ENCODE results near the gene NAP1L4.

NAP1L4 gene

GRCh38 chr11:2929531-2929949 lies 62.6 kb downstream of the NAP1L4 start:
- no peak for TF ChIP-seq CTCF (IDR thresholded peaks at IDR 0.05; ENCODE audit: low read depth, low read length)
- peak; percentile 76 to 78 for DNase-seq (ENCODE audit: low read depth in 2 of 2)
- peak overlapping the region; percentile 48 to 77 for H3K4me3 ChIP-seq (replicated peaks in 1 of 2; ENCODE audit: low read depth in 2 of 2, low read length in 2 of 2)

GRCh38 chr11:2928605-2929530 lies 63.3 kb downstream of the NAP1L4 start, which contains the start of gene PHLDA2:
Gene PHLDA2, minus strand, starts transcription at chr11:2929420. Its CDS starts 56 bp downstream, at chr11:2929364.
- TF ChIP-seq CTCF (IDR thresholded peaks at IDR 0.05; ENCODE audit: low read depth, low read length) = no peak
- peak; percentile 74 to 82 for DNase-seq (ENCODE audit: low read depth in 2 of 2)
- peak within 1 kb of the TSS; percentile 72 to 77 for H3K4me3 ChIP-seq (replicated peaks in 1 of 2; ENCODE audit: low read depth in 2 of 2, low read length in 2 of 2)

GRCh38 chr11:2927851-2928604 lies 64.1 kb downstream of the NAP1L4 start:
- peak; percentile 33 to 55 for DNase-seq (ENCODE audit: low read depth in 2 of 2)
- peak overlapping the region; percentile 72 to 77 for H3K4me3 ChIP-seq (replicated peaks in 1 of 2; ENCODE audit: low read depth in 2 of 2, low read length in 2 of 2)
- no peak for TF ChIP-seq CTCF (IDR thresholded peaks at IDR 0.05; ENCODE audit: low read depth, low read length)

GRCh38 chr11:2927121-2927800 lies 64.9 kb downstream of the NAP1L4 start:
- DNase-seq (ENCODE audit: low read depth in 2 of 2) = no peak
- peak overlapping the region in 1 of 2 donors; percentile 77 for H3K4me3 ChIP-seq (replicated peaks in 1 of 2; ENCODE audit: low read depth in 2 of 2, low read length in 2 of 2)
- TF ChIP-seq CTCF (IDR thresholded peaks at IDR 0.05; ENCODE audit: low read depth, low read length) = no peak

GRCh38 chr11:2926611-2927051 lies 65.5 kb downstream of the NAP1L4 start:
- no peak for DNase-seq (ENCODE audit: low read depth in 2 of 2)
- no peak overlapping the region for H3K4me3 ChIP-seq (replicated peaks in 1 of 2; ENCODE audit: low read depth in 2 of 2, low read length in 2 of 2)
- no peak for TF ChIP-seq CTCF (IDR thresholded peaks at IDR 0.05; ENCODE audit: low read depth, low read length)
